DMS79 treated with DMSO at 0.1 percent for 48 hours (cell line): Measurements from ENCODE around the gene TTYH3.

Source experiments
- DNase-seq: peaks from one replicate; lab custom pipeline; 2025; lab: John Stamatoyannopoulos, UW

Gene TTYH3

GRCh38 chr7:2635148-2635668 lies 3.4 kb downstream of the TTYH3 start:
- no peak for DNase-seq

- DNase-seq: no peak
Observed at GRCh38 chr7:2635810-2636701, 4.3 kb downstream of the TTYH3 start.

GRCh38 chr7:2637066-2637471 lies 5.3 kb downstream of the TTYH3 start:
- DNase-seq: no peak

- no peak for DNase-seq
Observed at GRCh38 chr7:2637505-2638223, 5.9 kb downstream of the TTYH3 start.

GRCh38 chr7:2638224-2638991 lies 6.6 kb downstream of the TTYH3 start:
- no peak for DNase-seq

GRCh38 chr7:2639181-2639681 lies 7.4 kb downstream of the TTYH3 start:
- no peak for DNase-seq

GRCh38 chr7:2639695-2640481 lies 8.1 kb downstream of the TTYH3 start:
- DNase-seq: no peak

GRCh38 chr7:2640482-2640830 lies 8.7 kb downstream of the TTYH3 start:
- DNase-seq: peak; percentile 40

GRCh38 chr7:2640846-2641316 lies 9.1 kb downstream of the TTYH3 start:
- no peak for DNase-seq

- DNase-seq: no peak
Observed at GRCh38 chr7:2641406-2642393, 9.9 kb downstream of the TTYH3 start.

- DNase-seq: no peak
Observed at GRCh38 chr7:2643386-2644219, 11.8 kb downstream of the TTYH3 start.

- no peak for DNase-seq
Observed at GRCh38 chr7:2644220-2644561, 12.4 kb downstream of the TTYH3 start.

GRCh38 chr7:2644562-2645273 lies 12.9 kb downstream of the TTYH3 start:
- no peak for DNase-seq

GRCh38 chr7:2645274-2645868 lies 13.6 kb downstream of the TTYH3 start:
- DNase-seq: no peak

GRCh38 chr7:2646336-2646679 lies 14.5 kb downstream of the TTYH3 start:
- no peak for DNase-seq

GRCh38 chr7:2646680-2647571 lies 15.1 kb downstream of the TTYH3 start:
- DNase-seq: no peak

- no peak for DNase-seq
Observed at GRCh38 chr7:2647594-2648172, 15.9 kb downstream of the TTYH3 start.
